ENCODE results near the gene CD300LG.

DNA sequence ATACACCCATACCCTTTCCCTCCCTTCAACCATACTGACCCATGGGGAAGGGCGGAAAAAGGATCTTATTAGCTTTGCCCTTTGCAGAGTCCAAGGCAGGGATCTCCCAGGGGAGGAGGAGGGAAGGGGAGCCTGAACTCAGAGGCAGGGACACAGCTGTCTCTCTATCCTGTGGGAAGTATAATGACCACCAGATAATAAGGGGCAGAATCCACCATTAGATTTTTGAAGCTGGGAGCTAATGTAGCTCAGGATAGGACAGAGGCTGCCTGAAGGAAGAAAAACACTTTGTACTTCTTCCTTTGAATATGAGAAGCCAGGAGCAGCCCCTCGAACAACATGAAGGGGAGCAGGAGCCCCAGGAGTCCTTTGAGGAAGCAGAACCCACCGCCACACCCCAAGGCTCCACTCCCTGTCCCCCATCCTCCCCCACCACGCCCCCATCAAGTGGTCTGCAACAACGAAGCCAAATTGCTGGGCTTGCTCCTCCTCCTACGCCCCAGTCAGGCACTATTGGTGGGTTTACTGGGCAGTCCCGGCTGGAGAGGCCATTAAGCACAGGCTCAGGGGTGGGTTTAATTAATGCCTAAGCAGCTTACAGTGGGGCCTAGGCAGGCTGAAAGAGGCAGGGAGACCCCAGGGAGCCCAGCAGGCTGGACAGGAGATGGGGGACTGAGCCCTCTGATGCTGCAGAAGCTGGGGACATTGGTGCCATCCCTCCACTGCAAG is 55.0 kb downstream of the CD300LG start:
- TF ChIP-seq POLR2A (IDR thresholded peaks at IDR 0.05; ENCODE audit: low read length) (no peak), GATA1 (IDR thresholded peaks at IDR 0.05; ENCODE audit: low read depth, low read length) (no peak)
